C4-2B (cell line): ENCODE measurements around the gene PML.
A peak's percentile ranks its signal among the peaks of the same experiment; 100 is the strongest.
"Not testable (repeated sequence)": the region's sequence is repeated elsewhere in the genome, so short reads cannot be mapped to it uniquely, and the experiment has no call there.

Experiments
- H3K27ac ChIP-seq: fragments of 450-650 bp; 2 replicates; pipeline ENCODE4 v1.5.1; 2017
- CTCF ChIP-seq: fragments of 450-650 bp; conservative IDR thresholded peaks from 2 replicates; pipeline ENCODE4 v1.5.1; 2017; ENCODE audit warnings: mild to moderate bottlenecking
- ZFX ChIP-seq: fragments of 450-650 bp; IDR thresholded peaks from 2 replicates; pipeline ENCODE4 v1.6.1; 2017

Gene PML

GRCh38 chr15:74045636-74046274, 51.2 kb downstream of the PML start:
- no peak overlapping the region for H3K27ac ChIP-seq
- TF ChIP-seq CTCF (no peak), ZFX (no peak)

GRCh38 chr15:74046275-74046674, 51.8 kb downstream of the PML start:
- no peak for TF ChIP-seq ZFX
- no peak overlapping the region for H3K27ac ChIP-seq

GRCh38 chr15:74050127-74050526, 55.6 kb downstream of the PML start:
- no peak overlapping the region for H3K27ac ChIP-seq

GRCh38 chr15:74050556-74051234, 56.2 kb downstream of the PML start:
- no peak overlapping the region for H3K27ac ChIP-seq

More at GRCh38 chr15:74050127-74050526, 55.6 kb downstream of the PML start:
- TF ChIP-seq ZFX (no peak), CTCF (no peak)

GRCh38 chr15:74052271-74053260, 58.0 kb downstream of the PML start:
- not testable (repeated sequence) for H3K27ac ChIP-seq

More at GRCh38 chr15:74050556-74051234, 56.2 kb downstream of the PML start:
- no peak for TF ChIP-seq CTCF
- TF ChIP-seq ZFX: no peak

GRCh38 chr15:74053517-74053916, 59.0 kb downstream of the PML start:
- TF ChIP-seq ZFX (no peak), CTCF (no peak)

GRCh38 chr15:74053941-74054529, 59.5 kb downstream of the PML start:
- H3K27ac ChIP-seq: no peak overlapping the region
- TF ChIP-seq ZFX (no peak), CTCF (peak; percentile 85)

More at GRCh38 chr15:74053517-74053916, 59.0 kb downstream of the PML start:
- no peak overlapping the region for H3K27ac ChIP-seq

GRCh38 chr15:74055804-74056203, 61.3 kb downstream of the PML start:
- no peak for TF ChIP-seq CTCF
- no peak for TF ChIP-seq ZFX

GRCh38 chr15:74056330-74056729, 61.8 kb downstream of the PML start:
- H3K27ac ChIP-seq: not testable (repeated sequence)

More at GRCh38 chr15:74055804-74056203, 61.3 kb downstream of the PML start:
- H3K27ac ChIP-seq: no peak overlapping the region

- H3K27ac ChIP-seq: not testable (repeated sequence)
These were observed 64.7 kb downstream of the PML start for GRCh38 chr15:74059050-74059833.
